Lung (tissue), 12 donors: Measurements from ENCODE around the gene DPM3. TPM values are rescaled to one million over a fixed set of nuclear protein-coding genes. Genes with fewer than 3 reads are reported as not detected.

Experiments used
- ATAC-seq: fragments of 200-7000 bp; cut with Tn5 transposase; one replicate; pipeline ENCODE4 v1.9.1; 2020; ENCODE audit warnings: moderate number of reproducible peaks; ENCODE audit not compliant: insufficient read depth, low FRiP score
- DNase-seq, 3 donors: peaks; one replicate each; pipeline ENCODE4 v3.0.0-alpha.2; 2013 to 2017
- H3K27ac ChIP-seq, 2 donors: one replicate each; pipeline ENCODE4 v1.5.1; 2013; ENCODE audit warnings: mild to moderate bottlenecking in 2 of 2, moderate library complexity in 2 of 2, control low read depth in 1 of 2, inconsistent platforms in 1 of 2, low read depth in 1 of 2, low read length in 1 of 2
- H3K27me3 ChIP-seq, 3 donors: one replicate each; pipeline ENCODE4 v1.5.1; 2013; ENCODE audit warnings: low read length in 2 of 3; ENCODE audit not compliant: control insufficient read depth in 3 of 3, insufficient read depth in 3 of 3
- H3K36me3 ChIP-seq, 4 donors: one replicate each; pipeline ENCODE4 v1.5.1; 2013; ENCODE audit warnings: low read length in 4 of 4, mild to moderate bottlenecking in 1 of 4, moderate library complexity in 1 of 4; ENCODE audit not compliant: control insufficient read depth in 4 of 4, insufficient read depth in 4 of 4
- H3K4me1 ChIP-seq, 5 donors: one replicate each; pipeline ENCODE4 v1.5.1; 2013; ENCODE audit warnings: low read length in 5 of 5, mild to moderate bottlenecking in 2 of 5, moderate library complexity in 1 of 5; ENCODE audit not compliant: control insufficient read depth in 5 of 5, insufficient read depth in 5 of 5
- H3K4me3 ChIP-seq: one replicate; pipeline ENCODE4 v1.5.1; 2013; ENCODE audit warnings: mild to moderate bottlenecking, control low read depth, moderate library complexity
- H3K9ac ChIP-seq, 2 donors: one replicate each; pipeline ENCODE4 v1.5.1; 2013; ENCODE audit warnings: low read length in 2 of 2, control low read depth in 1 of 2; ENCODE audit not compliant: insufficient read depth in 1 of 2
- H3K9me3 ChIP-seq, 4 donors: one replicate each; pipeline ENCODE4 v1.5.1; 2013; ENCODE audit warnings: low read length in 3 of 4, mild to moderate bottlenecking in 1 of 4, moderate library complexity in 1 of 4; ENCODE audit not compliant: control insufficient read depth in 4 of 4, insufficient read depth in 3 of 4
- WGBS, 2 donors: extraction: QIAGEN DNeasy Blood & Tissue Kit; methylation state at CpG; one replicate each; pipeline ENCODE4 v1.1.7; 2013; 5-methylcytosine and 5-hydroxymethylcytosine counted together
- polyA plus RNA-seq, 2 donors: library from polyadenylated mRNA; stranded (reverse); fragments of 200-250 nt; gene quantifications; one replicate each; pipeline ENCODE4 v1.2.1, GENCODE V29; 2013
- total RNA-seq, 2 donors: library from RNA; depleted of rRNA in 1 of 2; stranded (reverse); fragments of >200 nt in 1 of 2; gene quantifications; one replicate each; pipeline ENCODE4 v1.2.1, GENCODE V29; 2014 to 2021
- TF ChIP-seq, protein P1 (sequence below): IDR thresholded peaks from 2 replicates; pipeline ENCODE4 v1.5.1; 2012; ENCODE audit warnings: mild to moderate bottlenecking; ENCODE audit errors: control extremely low read depth, extremely low read depth
- donor health status: control.
- donor health status: control.
- donor health status: Bipolar disorder and iron deficiency.
- donor health status: healthy.
- donor health status: DM: yes; HTN: yes; CAD: no.

Gene DPM3
- total and polyA plus RNA-seq, 4 donors: 33.7 to 491 (median 133) TPM

DNA sequence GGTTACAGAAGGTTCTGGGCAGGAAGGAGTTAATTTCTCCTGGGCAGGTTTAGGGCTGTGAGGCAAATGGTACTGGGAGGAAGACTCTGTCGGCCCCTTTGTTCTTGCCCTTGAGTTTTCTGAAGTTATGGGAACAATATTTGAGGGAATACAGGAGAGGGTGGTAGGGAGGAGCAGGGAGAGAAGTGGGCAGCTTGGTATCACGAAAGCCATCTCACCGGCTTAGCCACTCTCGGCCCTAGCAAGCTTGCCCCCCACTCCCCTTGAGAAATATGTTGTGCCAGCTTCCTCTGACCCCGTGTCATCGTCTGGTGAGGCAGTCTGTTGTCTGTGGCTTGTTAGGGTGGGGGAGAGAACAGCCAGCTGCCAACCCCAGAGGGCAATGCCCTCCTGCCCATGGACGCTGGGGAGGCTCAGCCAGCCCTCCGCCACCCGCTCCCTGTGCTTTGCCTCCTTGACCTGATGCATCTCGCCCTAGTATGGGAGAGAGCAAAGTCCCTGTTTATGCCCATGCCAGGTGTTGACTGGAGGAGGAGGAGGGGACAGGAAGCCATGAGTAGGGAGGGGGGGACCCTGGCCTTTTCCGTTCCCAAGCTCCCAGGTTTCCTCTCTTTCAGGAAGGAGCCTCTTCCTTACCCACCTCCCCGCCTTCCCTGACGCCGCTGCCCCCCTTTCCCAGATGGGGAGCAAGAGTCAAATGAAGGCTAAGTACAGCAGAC is 11.4 kb downstream of the DPM3 start:
- H3K27me3 ChIP-seq: peaks cover 0 to 32% (median 29%) of the 10 kb centered on the region in 3 donors
- DNase-seq (peak; percentile 31 to 65 (median 44)), ATAC-seq (no peak)
- TF ChIP-seq, protein P1, sequence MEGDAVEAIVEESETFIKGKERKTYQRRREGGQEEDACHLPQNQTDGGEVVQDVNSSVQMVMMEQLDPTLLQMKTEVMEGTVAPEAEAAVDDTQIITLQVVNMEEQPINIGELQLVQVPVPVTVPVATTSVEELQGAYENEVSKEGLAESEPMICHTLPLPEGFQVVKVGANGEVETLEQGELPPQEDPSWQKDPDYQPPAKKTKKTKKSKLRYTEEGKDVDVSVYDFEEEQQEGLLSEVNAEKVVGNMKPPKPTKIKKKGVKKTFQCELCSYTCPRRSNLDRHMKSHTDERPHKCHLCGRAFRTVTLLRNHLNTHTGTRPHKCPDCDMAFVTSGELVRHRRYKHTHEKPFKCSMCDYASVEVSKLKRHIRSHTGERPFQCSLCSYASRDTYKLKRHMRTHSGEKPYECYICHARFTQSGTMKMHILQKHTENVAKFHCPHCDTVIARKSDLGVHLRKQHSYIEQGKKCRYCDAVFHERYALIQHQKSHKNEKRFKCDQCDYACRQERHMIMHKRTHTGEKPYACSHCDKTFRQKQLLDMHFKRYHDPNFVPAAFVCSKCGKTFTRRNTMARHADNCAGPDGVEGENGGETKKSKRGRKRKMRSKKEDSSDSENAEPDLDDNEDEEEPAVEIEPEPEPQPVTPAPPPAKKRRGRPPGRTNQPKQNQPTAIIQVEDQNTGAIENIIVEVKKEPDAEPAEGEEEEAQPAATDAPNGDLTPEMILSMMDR: no peak
- 5 to 6% methylated on average over 14 of the region's 14 CpGs for WGBS, 2 donors
- H3K9me3 ChIP-seq: peaks cover 0 to 2% (median 0%) of the 10 kb centered on the region in 4 donors
- H3K9ac ChIP-seq: peak overlapping the region; percentile 8 to 72
- H3K4me1 ChIP-seq: peaks cover 0 to 50% (median 28%) of the 10 kb centered on the region in 5 donors
- H3K27ac ChIP-seq: peak overlapping the region; percentile 93
- H3K4me3 ChIP-seq: peak overlapping the region; percentile 67
- H3K36me3 ChIP-seq: peaks cover 0 to 14% (median 5%) of the 10 kb centered on the region in 4 donors

DNA sequence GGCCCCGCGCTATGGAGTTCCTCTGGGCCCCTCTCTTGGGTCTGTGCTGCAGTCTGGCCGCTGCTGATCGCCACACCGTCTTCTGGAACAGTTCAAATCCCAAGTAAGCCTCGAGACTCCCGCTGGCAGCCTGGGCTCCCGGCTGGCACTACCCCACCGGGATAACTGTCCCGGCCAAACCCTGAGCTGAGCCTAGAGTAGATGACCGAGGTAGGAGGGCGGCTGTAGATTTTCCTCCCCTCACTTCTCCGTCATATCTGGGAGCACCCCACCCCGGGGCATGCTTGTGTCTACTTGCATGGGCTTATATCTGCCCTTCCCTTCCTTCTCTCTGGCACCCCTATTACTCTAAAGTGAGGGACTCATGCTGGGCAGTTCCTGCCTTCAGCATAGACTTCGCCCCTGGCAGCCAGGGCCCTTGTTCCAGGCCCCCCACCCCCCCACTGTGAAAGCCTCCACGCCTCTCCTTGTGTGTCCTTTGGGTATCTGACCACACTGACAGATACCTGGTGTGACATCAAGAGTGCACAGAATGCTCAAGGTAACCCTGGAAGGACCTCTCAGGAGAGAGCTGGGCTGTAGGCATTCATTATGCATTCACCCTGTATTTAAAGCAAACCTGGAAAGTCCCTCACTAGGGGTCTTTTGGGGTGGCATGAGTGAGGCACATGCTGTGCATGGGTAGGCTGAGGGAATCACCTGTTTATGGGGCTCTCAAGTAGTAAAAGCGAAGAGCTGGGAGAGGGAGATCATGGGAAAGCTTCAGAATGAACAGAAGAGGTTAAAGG is 12.2 kb downstream of the DPM3 start:
- H3K4me1 ChIP-seq: peaks cover 0 to 48% (median 24%) of the 10 kb centered on the region in 5 donors
- no peak for ATAC-seq
- H3K27me3 ChIP-seq: peaks cover 0 to 32% (median 29%) of the 10 kb centered on the region in 3 donors
- peak overlapping the region; percentile 93 for H3K27ac ChIP-seq
- whole genome bisulfite sequencing, 2 donors: 1 to 3% methylated on average over 17 of the region's 17 CpGs
- DNase-seq: no peak
- peak overlapping the region; percentile 8 to 72 for H3K9ac ChIP-seq
- H3K4me3 ChIP-seq: peak overlapping the region; percentile 67
- peaks cover 0 to 8% (median 0%) of the 10 kb centered on the region in 4 donors for H3K36me3 ChIP-seq
- peaks cover 0 to 2% (median 0%) of the 10 kb centered on the region in 4 donors for H3K9me3 ChIP-seq
- TF ChIP-seq, protein P1: no peak

DNA sequence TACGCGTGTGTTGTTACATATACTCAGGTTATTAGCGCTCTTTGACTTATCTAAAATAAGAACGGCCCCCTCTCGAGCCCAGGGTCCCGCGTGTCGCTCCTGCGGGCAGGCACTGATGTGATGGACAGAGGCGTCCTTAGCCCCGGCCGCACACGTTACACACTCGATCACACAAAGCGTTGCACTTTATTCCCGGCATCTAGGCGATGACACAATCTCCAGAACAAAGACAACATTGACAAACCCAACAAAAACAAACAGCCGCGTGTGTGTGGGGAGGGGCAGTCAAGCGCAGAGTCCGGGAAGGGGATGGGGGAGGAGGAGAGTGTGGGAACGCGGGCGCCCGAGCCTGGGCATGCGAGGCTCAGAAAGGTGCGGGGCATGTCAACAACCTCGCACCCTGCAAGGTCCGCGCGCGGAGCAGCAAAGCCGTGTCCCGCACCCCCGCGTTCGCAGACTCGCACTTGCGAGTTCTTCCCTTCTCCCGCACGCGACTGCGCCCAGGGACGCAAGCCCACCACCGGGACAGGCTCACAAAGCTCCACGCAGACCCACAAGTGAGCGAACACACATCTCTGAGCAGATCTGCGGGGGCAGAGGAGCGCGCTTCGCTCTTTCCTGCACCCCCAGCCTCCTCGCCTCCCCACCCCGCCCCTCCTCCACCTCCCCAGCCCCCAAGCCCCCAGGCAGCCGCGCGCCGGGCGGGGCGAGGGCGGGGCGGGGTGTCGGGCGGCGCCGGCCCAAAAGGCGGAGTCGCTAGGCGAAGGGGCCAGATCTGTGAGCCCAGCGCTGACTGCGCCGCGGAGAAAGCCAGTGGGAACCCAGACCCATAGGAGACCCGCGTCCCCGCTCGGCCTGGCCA is 13.0 kb downstream of the DPM3 start, which contains the start of gene EFNA1:
EFNA1 (plus strand) TSS at position 772 of the 862 bp plus-strand sequence. CDS start 102 bp downstream, outside the sequence.
- Histone ChIP-seq H3K27me3 (peaks cover 0 to 32% (median 29%) of the 10 kb centered on the region in 3 donors), H3K9me3 (peaks cover 0 to 2% (median 0%) of the 10 kb centered on the region in 4 donors), H3K4me1 (peaks cover 0 to 48% (median 24%) of the 10 kb centered on the region in 5 donors), H3K27ac (peak within 1 kb of the TSS; percentile 93), H3K36me3 (peaks cover 0 to 8% (median 0%) of the 10 kb centered on the region in 4 donors), H3K9ac (peak within 1 kb of the TSS; percentile 8 to 72), H3K4me3 (peak within 1 kb of the TSS; percentile 67)
- 0 to 1% methylated on average over 73 to 76 of the region's 76 CpGs for WGBS, 2 donors
- TF ChIP-seq, protein P1: no peak
- ATAC-seq (peak; percentile 63), DNase-seq (peak; percentile 64 to 80 (median 76))
